Right cardiac atrium (tissue), 5 donors: Measurements from ENCODE around the gene PCYT2. TPM values are rescaled to one million over a fixed set of nuclear protein-coding genes. Genes with fewer than 3 reads are reported as not detected.

Source experiments
- ATAC-seq, 2 donors: fragments of 200-7000 bp; cut with Tn5 transposase; one replicate each; pipeline versions ENCODE4 v1.8.0 to v1.9.1; 2020; ENCODE audit warnings: moderate library complexity in 2 of 2, mild to moderate bottlenecking in 1 of 2
- DNase-seq, 3 donors: peaks; one replicate each; pipeline ENCODE4 v3.0.0-alpha.2; 2020
- H3K27ac ChIP-seq: one replicate; pipeline ENCODE4 v1.5.1; 2013; ENCODE audit warnings: mild to moderate bottlenecking, low read length, control low read depth, moderate library complexity
- H3K27me3 ChIP-seq: one replicate; pipeline ENCODE4 v1.6.1; 2013; ENCODE audit not compliant: control insufficient read depth, insufficient read depth
- H3K4me1 ChIP-seq: one replicate; pipeline ENCODE4 v1.6.1; 2013; ENCODE audit warnings: low read length; ENCODE audit not compliant: control insufficient read depth, insufficient read depth
- H3K4me3 ChIP-seq: one replicate; pipeline ENCODE4 v1.5.1; 2013; ENCODE audit warnings: low read length, control low read depth
- H3K9me3 ChIP-seq: one replicate; pipeline ENCODE4 v1.6.1; 2013; ENCODE audit warnings: low read length; ENCODE audit not compliant: control insufficient read depth
- WGBS: extraction: QIAGEN DNeasy Blood & Tissue Kit; methylation state at CpG from one replicate; pipeline ENCODE4 v1.1.7; 2013; 5-methylcytosine and 5-hydroxymethylcytosine counted together
- intact Hi-C, 4 donors: fragments of 100-400 bp; cut with DNase I; formaldehyde crosslinking; loops; one replicate each; pipeline versions ENCODE4 v1.11.0 to v1.14.0; 2022 to 2023
- polyA plus RNA-seq: library from polyadenylated mRNA; stranded (reverse); fragments of 200-250 nt; gene quantifications from one replicate; pipeline ENCODE4 v1.2.3, GENCODE V29; 2013
- total RNA-seq, 4 donors: library from RNA; stranded (reverse); fragmentation: NEBNext Ultra II Directional; extraction: Animal tissue kit (Norgen Biotek cat#: 25700); gene quantifications; one replicate each; pipeline ENCODE4 v1.2.1, GENCODE V29; 2021
- donor health status: healthy with polysubstance abuse.
- donor health status: DM: no; HTN: yes; CAD: no.
- donor health status: DM: no; HTN: no; CAD: no.
- donor health status: DM: no; HTN: yes; CAD: no; lungs with severe emphysema.
- donor health status: DM: yes; HTN: yes; CAD: no.

PCYT2 gene
- total and polyA plus RNA-seq, 5 donors = 16.7 to 28.5 (median 18.7) TPM

DNA sequence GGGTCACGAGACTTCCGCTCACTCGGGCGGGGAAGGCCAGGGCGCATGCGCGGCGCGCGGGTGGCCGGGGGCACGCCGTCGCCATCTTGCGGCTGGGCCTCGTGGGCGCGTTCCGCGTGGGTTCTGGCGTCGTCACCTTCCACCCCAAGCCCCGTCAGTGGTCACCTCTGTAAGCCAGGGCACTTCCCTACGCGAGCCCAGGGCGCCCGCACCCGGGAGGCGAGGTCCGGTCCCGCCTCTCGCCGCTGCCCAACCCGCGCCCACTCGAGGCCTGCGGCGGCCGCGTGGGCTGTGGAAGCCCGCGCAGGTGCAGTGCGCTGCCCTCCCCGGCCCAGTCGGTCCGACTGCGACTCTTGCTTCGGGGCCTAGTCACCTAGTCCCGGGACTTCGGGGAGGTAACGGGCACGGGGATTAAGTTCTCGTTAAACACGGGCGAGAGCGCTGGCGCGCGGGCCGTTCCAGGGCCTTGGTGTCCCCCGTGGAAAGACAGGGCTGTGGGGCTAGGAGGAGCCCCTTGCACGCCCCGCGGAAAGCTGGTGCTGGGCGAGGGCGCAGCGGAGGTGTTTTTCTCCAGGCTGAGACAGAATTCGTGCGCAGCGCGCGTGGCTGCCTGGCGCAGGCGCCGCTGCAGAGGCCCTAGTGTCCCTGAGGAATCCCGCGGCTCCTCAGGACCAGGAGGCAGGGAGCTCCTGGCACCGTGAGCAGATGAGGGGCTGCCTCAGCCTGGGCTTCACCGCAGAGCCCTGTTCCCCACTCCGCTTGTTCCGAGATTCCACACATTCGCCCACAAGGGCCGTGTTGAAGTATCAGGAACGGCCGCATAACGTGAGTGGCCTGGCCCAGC lies 39.6 kb downstream of the PCYT2 start:
- intact Hi-C loops = no loop called here

DNA sequence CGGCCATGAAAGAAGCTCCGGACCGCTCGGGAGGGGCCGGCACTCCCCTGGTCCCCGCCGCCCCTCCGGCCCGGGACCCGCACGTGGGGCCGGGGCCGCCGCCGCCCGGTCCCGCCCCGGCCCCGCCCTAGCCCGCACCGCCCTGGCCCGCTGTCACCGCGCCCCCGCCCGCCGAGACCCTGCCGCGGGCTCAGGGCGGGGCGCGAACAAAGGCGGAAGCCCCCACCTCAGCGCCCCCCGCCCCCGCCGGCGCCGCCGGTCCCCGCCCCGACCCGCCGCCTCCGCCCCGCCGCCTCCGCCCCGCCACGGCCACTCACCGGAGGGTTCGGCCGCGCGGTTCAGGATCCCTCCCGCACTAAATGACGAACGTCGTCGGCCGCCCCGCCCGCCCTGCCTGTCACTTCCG lies 40.2 kb downstream of the PCYT2 start, which contains the start of gene ARHGDIA:
Gene ARHGDIA (minus strand): TSS at position 357 of the 406 bp plus-strand sequence. CDS start 1,407 bp downstream, outside the sequence.
- Histone ChIP-seq H3K4me3 (peak within 1 kb of the TSS; percentile 97), H3K4me1 (no peaks in the 10 kb centered on the region), H3K27me3 (no peaks in the 10 kb centered on the region), H3K27ac (peak within 1 kb of the TSS; percentile 94), H3K9me3 (no peaks in the 10 kb centered on the region)
- intact Hi-C loops = no loop called here
- DNase-seq (no peak), ATAC-seq (peak; percentile 60 to 67)
- 1% methylated on average over 64 of the region's 64 CpGs for WGBS

More for the DNA sequence above, 39.6 kb downstream of the PCYT2 start:
- peak overlapping the region; percentile 84 for H3K27ac ChIP-seq
- DNase-seq (peak; percentile 97 to 99 (median 99)), ATAC-seq (peak; percentile 37 to 43)
- peak overlapping the region; percentile 97 for H3K4me3 ChIP-seq
- under 1% methylated on average over 86 of the region's 86 CpGs for WGBS
- no peaks in the 10 kb centered on the region for H3K27me3 ChIP-seq
- no peaks in the 10 kb centered on the region for H3K9me3 ChIP-seq
- no peaks in the 10 kb centered on the region for H3K4me1 ChIP-seq

DNA sequence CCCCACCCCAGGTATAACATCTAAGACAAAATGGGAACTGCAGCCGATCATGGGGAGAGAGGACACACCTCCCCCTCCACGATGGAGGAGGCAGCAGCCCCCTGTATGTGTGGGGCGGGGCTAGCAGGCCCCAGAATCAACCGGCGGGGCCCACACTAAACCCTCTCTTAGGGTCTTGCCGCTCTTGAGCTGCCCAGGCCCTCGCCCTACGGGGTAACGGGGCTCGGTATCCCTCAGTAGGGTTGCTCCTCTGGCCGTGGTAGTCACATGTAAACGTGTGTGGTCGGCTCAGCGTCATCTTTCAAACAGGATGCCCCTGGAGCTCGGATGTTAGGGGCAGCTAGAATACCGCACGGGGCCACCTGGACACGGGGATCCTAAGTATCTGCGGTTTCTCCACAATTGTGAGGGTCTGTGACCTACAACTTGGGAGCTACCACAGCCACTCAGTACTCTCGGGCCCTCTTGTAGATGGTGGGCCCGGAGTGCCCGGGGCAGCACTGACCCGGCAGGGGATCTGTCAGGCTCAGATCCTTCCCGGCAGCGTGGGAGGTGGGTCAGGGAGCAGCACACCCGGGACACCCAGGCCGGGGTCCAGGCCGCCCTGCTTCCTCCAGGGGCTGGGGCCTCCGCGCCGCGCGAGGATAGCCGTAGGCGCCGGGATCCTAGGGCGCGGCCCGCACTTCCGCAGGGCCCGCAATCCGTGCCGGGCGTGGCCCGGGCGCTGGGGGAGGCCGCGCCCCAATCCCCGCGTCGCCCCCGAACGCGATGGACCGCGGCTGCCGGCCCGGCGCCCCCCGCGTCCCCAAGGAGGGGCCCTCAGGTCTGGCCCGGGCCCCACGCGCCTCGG lies 40.8 kb downstream of the PCYT2 start:
- H3K9me3 ChIP-seq = no peaks in the 10 kb centered on the region
- no peaks in the 10 kb centered on the region for H3K27me3 ChIP-seq
- intact Hi-C loops = no loop called here
- H3K4me3 ChIP-seq = peak overlapping the region; percentile 97
- no peaks in the 10 kb centered on the region for H3K4me1 ChIP-seq
- DNase-seq (peak; percentile 62 to 83 (median 81)), ATAC-seq (peak; percentile 0 to 5)
- peak overlapping the region; percentile 94 for H3K27ac ChIP-seq
- 2% methylated on average over 65 of the region's 65 CpGs for WGBS

DNA sequence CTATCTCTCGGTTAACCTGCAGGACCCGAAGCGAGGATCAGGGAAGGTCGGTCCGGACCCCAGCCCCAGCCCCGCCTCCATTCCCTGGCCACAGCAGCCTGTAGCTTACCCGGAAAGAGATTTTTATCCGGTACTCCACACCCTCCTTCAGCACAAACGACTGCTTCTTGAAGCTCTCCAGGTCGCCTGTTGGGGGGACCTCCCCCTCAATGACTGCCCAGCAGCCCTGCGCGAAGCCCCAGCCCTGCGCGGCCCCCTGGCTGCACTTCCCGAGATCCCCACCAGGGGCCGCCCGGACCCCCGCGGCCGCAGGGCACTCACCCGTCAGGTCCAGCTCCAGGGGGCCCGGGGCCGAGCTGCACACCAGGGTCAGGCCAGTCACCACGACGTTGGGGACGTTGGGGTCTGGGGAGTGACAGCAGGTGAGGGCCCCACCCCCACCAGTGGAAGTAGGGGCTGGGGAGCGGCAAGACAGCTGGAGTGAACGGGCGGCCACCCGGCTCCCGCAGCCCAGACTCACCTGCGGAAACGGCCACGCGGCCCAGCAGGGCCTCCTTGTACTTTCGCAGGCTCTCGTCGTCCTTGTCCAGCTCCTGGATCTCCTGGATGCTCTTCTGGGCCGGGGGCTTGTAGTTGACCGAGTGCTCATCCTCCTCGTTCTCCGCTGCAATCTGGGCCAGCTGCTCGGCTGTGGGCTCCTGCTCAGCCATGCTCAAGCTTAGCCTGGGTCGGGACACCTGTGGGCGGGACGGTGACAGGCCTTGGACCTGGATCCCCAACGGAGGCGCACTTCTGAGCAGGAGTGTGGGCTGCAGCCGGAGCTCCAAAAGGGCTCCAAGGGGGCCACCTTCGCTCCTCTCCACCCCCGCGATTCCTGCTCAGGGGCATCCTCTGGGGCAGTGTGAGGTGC lies 41.7 kb downstream of the PCYT2 start:
- ATAC-seq (peak; percentile 1 to 27), DNase-seq (peak; percentile 52 to 86 (median 80))
- Histone ChIP-seq H3K4me3 (peak overlapping the region; percentile 97), H3K27me3 (no peaks in the 10 kb centered on the region), H3K27ac (peak overlapping the region; percentile 5), H3K4me1 (no peaks in the 10 kb centered on the region), H3K9me3 (no peaks in the 10 kb centered on the region)
- intact Hi-C loops = no loop called here
- WGBS = 35% methylated on average over 52 of the region's 52 CpGs

DNA sequence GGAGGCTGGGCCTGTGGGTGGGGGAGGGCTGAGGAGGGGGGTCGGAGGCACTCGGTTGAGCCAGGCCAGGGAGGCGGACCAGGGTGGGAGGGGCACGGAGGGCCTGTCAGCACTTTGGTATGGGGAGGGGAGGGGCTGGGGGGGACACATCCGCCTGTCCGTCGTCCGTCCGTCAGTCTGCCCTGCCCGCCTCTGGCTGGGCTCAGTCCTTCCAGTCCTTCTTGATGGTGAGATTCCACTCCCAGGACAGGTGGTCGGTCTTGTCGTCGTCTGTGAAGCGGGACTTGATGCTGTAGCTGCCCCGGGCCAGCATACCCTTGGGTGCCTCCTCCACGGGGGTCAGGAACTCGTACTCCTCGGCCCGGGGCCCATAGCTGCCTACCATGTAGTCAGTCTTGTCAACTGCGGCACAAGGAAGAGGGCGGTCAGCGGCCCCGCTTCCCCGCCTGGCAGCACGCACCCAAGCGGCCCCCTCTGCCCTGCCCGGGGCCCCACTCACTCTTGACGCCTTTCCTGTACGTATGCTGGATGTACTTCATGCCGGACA lies 42.5 kb downstream of the PCYT2 start:
- H3K27ac ChIP-seq = peak overlapping the region; percentile 5
- 55% methylated on average over 30 of the region's 30 CpGs for WGBS
- H3K9me3 ChIP-seq = no peaks in the 10 kb centered on the region
- H3K4me1 ChIP-seq = no peaks in the 10 kb centered on the region
- DNase-seq (peak; percentile 63 to 82 (median 71)), ATAC-seq (peak in 1 of 2 donors; percentile 1)
- intact Hi-C loops = no loop called here
- H3K27me3 ChIP-seq = no peaks in the 10 kb centered on the region
- no peak overlapping the region for H3K4me3 ChIP-seq

DNA sequence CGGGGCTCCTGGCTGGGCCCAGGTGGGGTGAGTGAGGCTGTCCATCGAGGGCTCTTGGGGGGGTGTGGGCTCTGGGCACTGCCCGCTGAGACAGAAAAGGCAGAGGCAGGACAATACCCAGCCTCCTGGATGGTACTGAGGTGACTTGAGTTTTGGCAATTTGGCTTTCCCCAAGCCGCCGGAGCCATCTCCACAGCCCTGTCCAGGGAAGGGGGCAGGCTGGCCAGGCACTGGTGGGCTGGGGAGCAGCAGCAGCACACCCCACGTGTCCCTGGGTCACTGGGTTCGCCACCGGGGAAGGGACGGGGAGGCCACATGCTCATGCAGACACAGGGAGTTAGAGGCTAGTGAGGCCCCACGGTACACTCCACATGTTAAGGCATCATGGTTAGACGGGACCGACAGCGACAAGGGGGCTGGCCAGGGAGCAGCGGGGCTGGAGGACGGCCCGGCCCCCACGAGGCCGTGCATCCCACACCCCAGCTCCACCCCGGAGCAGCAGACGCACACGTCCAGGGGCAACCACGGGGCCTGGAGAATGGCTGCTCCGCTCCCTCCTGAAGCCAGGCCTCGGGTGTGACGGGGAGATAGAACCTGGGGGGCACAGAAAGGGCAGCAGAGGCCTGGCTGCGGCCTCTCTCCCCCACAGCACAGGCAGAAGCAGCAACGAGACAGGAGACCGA lies 43.1 kb downstream of the PCYT2 start:
- 62% methylated on average over 28 of the region's 28 CpGs for WGBS
- intact Hi-C loops = no loop called here

DNA sequence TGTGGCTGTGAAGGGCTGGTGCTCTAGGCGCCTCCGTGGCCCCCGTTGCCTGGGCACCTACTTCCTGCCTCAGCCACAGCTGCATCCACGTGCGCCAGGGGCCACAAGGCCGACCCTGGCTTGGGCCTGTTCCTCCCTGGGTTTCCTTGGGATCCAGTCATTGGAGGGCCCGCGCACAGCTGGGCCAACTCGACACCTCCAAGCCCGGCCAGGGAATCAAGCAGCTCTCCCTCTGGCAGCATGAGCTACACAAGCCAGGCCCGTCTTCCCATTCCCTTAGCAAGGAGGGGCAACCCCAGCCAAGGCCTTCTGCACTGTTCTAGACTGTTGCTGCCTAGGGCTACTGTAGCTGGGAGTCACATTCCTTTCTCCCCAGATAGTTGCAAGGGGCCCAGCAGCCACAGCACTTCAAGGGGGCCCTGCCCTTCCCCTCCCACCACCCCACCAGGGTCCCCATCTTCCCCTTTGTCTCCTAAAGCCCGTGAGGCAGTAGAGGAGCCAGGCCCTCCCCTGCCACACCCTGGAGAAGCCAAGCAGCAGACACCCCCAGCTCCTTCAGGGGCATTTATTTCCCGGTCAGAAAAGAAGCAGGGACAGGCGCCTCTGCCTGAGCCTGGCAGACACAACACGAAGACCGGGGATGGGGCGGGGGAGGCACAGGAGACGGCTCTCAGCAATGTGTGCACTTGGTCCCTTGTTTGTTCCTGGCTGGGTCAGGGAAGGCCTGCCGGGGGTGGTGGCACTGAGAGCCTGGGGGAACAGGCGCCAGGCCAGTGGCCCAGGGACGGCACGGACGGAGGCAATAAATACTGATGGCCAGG lies 43.8 kb downstream of the PCYT2 start:
- H3K4me3 ChIP-seq = no peak overlapping the region
- H3K4me1 ChIP-seq = no peaks in the 10 kb centered on the region
- DNase-seq (peak; percentile 57 to 75 (median 70)), ATAC-seq (peak; percentile 0 to 3)
- WGBS = 41% methylated on average over 23 of the region's 23 CpGs
- H3K27me3 ChIP-seq = no peaks in the 10 kb centered on the region
- H3K9me3 ChIP-seq = no peaks in the 10 kb centered on the region
- intact Hi-C loops = no loop called here
- peak overlapping the region; percentile 0 for H3K27ac ChIP-seq

More for the DNA sequence above, 43.1 kb downstream of the PCYT2 start:
- H3K27ac ChIP-seq = no peak overlapping the region
- no peaks in the 10 kb centered on the region for H3K27me3 ChIP-seq
- H3K4me1 ChIP-seq = no peaks in the 10 kb centered on the region
- no peak for ATAC-seq
- no peaks in the 10 kb centered on the region for H3K9me3 ChIP-seq
- peak in 1 of 3 donors; percentile 71 for DNase-seq
- H3K4me3 ChIP-seq = no peak overlapping the region

DNA sequence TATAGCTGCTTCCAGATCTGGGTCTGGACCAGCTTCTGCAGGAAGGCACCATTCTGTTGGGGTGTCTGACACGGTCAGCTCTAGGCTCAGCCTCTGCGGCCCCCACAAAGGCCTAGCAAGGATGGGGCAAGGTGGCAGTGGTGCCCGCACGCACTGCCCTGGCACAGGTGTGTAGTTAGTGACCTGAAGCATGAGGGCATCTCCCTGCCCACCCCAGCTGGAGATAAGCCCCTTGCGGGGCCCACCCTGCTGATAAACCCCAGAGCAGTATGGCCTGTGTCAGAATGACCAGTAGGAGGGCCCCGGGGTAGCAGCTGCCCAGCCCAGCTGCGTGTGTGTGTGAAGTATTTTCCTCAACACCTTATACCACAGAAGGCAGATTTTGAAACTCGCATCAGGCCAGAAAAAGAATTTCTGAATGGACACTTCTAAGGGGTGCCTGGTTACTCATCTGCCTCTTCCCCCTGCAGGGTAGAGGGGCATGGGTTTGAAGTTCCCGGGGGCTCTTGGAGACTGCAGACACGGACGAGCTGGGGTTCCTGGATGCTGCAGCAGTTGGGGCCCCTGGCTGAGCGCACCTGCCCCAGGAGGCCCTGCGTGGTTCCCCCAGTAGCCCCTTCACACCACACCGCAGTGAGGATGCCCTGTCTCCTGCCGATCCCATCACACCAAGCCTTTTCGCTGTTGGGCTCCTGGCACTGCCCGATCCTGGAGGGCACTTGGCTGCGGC lies 44.6 kb downstream of the PCYT2 start:
- Histone ChIP-seq H3K9me3 (no peaks in the 10 kb centered on the region), H3K27ac (peak overlapping the region; percentile 0), H3K4me3 (no peak overlapping the region), H3K4me1 (no peaks in the 10 kb centered on the region), H3K27me3 (no peaks in the 10 kb centered on the region)
- intact Hi-C loops = no loop called here
- peak in 1 of 3 donors; percentile 56 for DNase-seq
- ATAC-seq = peak in 1 of 2 donors; percentile 0
- 62% methylated on average over 18 of the region's 18 CpGs for WGBS
